HepG2 (cell line): ENCODE data around the gene BPIFB2. TPM values are rescaled to one million over a fixed set of nuclear protein-coding genes. Genes with fewer than 3 reads are reported as not detected.

Experiments
- ATAC-seq: fragments of 200-7000 bp; cut with Tn5 transposase; 3 replicates; pipeline ENCODE4 v1.9.1; 2020; ENCODE audit warnings: mild to moderate bottlenecking, moderate library complexity
- BruUV-seq: library from RNA; stranded (reverse); fragments of 400-500 nt; replicated peaks from 2 replicates; lab custom pipeline; 2021; lab: Mats Ljungman, UMichigan
- CTCF ChIA-PET: fragments of 300-600 bp; formaldehyde crosslinking; extraction: SDS; loops from one replicate; lab custom pipeline; 2021; ENCODE audit warnings: low total read pairs, inconsistent platforms, low intra/inter-chr PET ratio; lab: Yijun Ruan, JAX
- POLR2A ChIA-PET: fragments of 350-600 bp; sonication (Branson Sonifier 250); formaldehyde crosslinking; loops from one replicate; lab custom pipeline; 2020; ENCODE audit warnings: antibody characterized with exemption, inconsistent platforms; lab: Yijun Ruan, JAX
- DNase-seq: peaks from one replicate; pipeline ENCODE4 v3.0.0-alpha.2; 2015; ENCODE audit warnings: low spot score
- FAIRE-seq: peaks from 3 replicates; lab custom pipeline; 2011; peaks lifted over from hg19 to GRCh38; lab: Jason Lieb, UNC
- H2AFZ ChIP-seq: one replicate; pipeline ENCODE4 v1.6.1; 2011; ENCODE audit warnings: low read length, inconsistent platforms
- H3K27ac ChIP-seq: fragments of 300-600 bp; 3 replicates; pipeline ENCODE4 v1.8.0; 2011; ENCODE audit warnings: mixed run types, mild to moderate bottlenecking, mixed read lengths, low read length, inconsistent platforms; ENCODE audit not compliant: insufficient read depth; ENCODE audit errors: extremely low read length
- H3K27me3 ChIP-seq, 2 experiments: fragments of 200-600 bp in 1 of 2; 2 replicates in 1 of 2; 3 replicates in 1 of 2; pipeline versions ENCODE4 v1.6.0 to v1.8.0; 2011; ENCODE audit warnings: low read length in 2 of 2, mild to moderate bottlenecking in 2 of 2, moderate library complexity in 2 of 2, inconsistent platforms in 1 of 2; ENCODE audit not compliant: insufficient read depth in 2 of 2, control insufficient read depth in 1 of 2
- H3K36me3 ChIP-seq, 2 experiments: fragments of 200-600 bp in 1 of 2; replicated peaks in 1 of 2; 2 replicates in 1 of 2; 3 replicates in 1 of 2; pipeline versions ENCODE4 v1.5.1 to v1.8.0; 2011; ENCODE audit warnings: low read length in 2 of 2, inconsistent platforms in 1 of 2; ENCODE audit not compliant: insufficient read depth in 2 of 2, control insufficient read depth in 1 of 2
- H3K4me1 ChIP-seq: 2 replicates; pipeline ENCODE4 v1.5.1; 2012; ENCODE audit warnings: low read length, inconsistent platforms; ENCODE audit not compliant: insufficient read depth
- H3K4me2 ChIP-seq: 2 replicates; pipeline ENCODE4 v1.6.0; 2011; ENCODE audit warnings: low read depth, low read length, inconsistent platforms
- H3K4me3 ChIP-seq, 3 experiments: fragments of 200-600 bp in 1 of 3; sonication (generic), shearing (Covaris generic) in 1 of 3; replicated peaks in 1 of 3; 2 replicates each; pipeline ENCODE4 v1.5.1; 2011 to 2016; ENCODE audit warnings: low read length in 3 of 3, inconsistent platforms in 2 of 3, low read depth in 2 of 3, mild to moderate bottlenecking in 2 of 3, control low read depth in 1 of 3, mixed read lengths in 1 of 3; ENCODE audit not compliant: insufficient read depth in 1 of 3
- H3K79me2 ChIP-seq: one replicate; pipeline ENCODE4 v1.6.1; 2011; ENCODE audit warnings: low read length, inconsistent platforms; ENCODE audit not compliant: insufficient read depth
- H3K9ac ChIP-seq: 2 replicates; pipeline ENCODE4 v1.6.0; 2011; ENCODE audit warnings: mild to moderate bottlenecking, low read depth, low read length, inconsistent platforms; ENCODE audit not compliant: insufficient read depth
- H3K9me3 ChIP-seq: 2 replicates; pipeline ENCODE4 v1.5.1; 2012; ENCODE audit warnings: mild to moderate bottlenecking, low read length
- H4K20me1 ChIP-seq: 2 replicates; pipeline ENCODE4 v1.6.0; 2011; ENCODE audit warnings: inconsistent platforms, mild to moderate bottlenecking, low read length, moderate library complexity; ENCODE audit not compliant: insufficient read depth
- BHLHE40 ChIP-seq: IDR thresholded peaks from 2 replicates; pipeline ENCODE4 v1.6.1; 2011; ENCODE audit warnings: low read length, improper control_type of control experiment
- CHD2 ChIP-seq: IDR thresholded peaks from 2 replicates; pipeline ENCODE4 v1.6.1; 2011; ENCODE audit warnings: low read depth, low read length, improper control_type of control experiment
- FOSL1 ChIP-seq: sonication (generic); formaldehyde crosslinking; IDR thresholded peaks from 2 replicates; pipeline ENCODE4 v1.9.0; 2021; ENCODE audit warnings: missing genetic modification reagents, borderline replicate concordance
- POLR2G ChIP-seq: fragments of 200-400 bp; formaldehyde crosslinking; IDR thresholded peaks from 2 replicates; pipeline ENCODE4 v1.6.1; 2018; ENCODE audit warnings: mild to moderate bottlenecking, low read depth, low read length, moderate library complexity
- ZNF224 ChIP-seq: sonication (generic); formaldehyde crosslinking; IDR thresholded peaks from 2 replicates; pipeline ENCODE4 v1.5.0; 2020; ENCODE audit warnings: mild to moderate bottlenecking, missing genetic modification reagents
- ZNF441 ChIP-seq: sonication (generic); formaldehyde crosslinking; IDR thresholded peaks from 2 replicates; pipeline ENCODE4 v1.7.0; 2021; ENCODE audit warnings: missing genetic modification reagents, borderline replicate concordance
- ZNF496 ChIP-seq: sonication (generic); formaldehyde crosslinking; IDR thresholded peaks from 2 replicates; pipeline ENCODE4 v1.8.1; 2023; ENCODE audit warnings: mild to moderate bottlenecking, moderate library complexity, missing genetic modification reagents; ENCODE audit not compliant: insufficient replicate concordance
- ZNF768 ChIP-seq: sonication (generic); formaldehyde crosslinking; IDR thresholded peaks from 2 replicates; pipeline ENCODE4 v1.4.0; 2020; ENCODE audit warnings: missing genetic modification reagents
- WGBS: methylation state at CpG from one replicate; pipeline ENCODE4 v1.1.6; 2017; ENCODE audit warnings: low lambda C conversion rate; 5-methylcytosine and 5-hydroxymethylcytosine counted together
- in situ Hi-C: cut with HindIII; loops from 2 replicates; pipeline ENCODE4 v1.10.0; 2017; ENCODE audit warnings: low pct_unique_long_range_greater_than_20kb; ENCODE audit not compliant: extremely low pct_ligation_motif_present
- intact Hi-C: fragments of 100-400 bp; cut with micrococcal nuclease; formaldehyde crosslinking; loops from one replicate; pipeline ENCODE4 v1.10.0; 2022; ENCODE audit not compliant: unreplicated experiment
- polyA plus RNA-seq, 8 experiments: library from polyadenylated mRNA; depleted of rRNA in 3 of 8; stranded (reverse) in 7 of 8; unstranded in 1 of 8; fragments of >200 nt; fragmentation: Illumina TruSeq in 4 of 8; extraction: Trizol in 4 of 8; gene quantifications; 2 replicates each; pipeline versions ENCODE4 v1.2.1 to v1.2.3, GENCODE V29; 2011 to 2016; ENCODE audit warnings: low read depth in 4 of 8, missing spikeins in 1 of 8, mixed read lengths in 1 of 8; ENCODE audit not compliant: insufficient read depth in 1 of 8
- total RNA-seq, 5 experiments: library from RNA; depleted of rRNA; stranded (reverse); fragments of >200 nt; fragmentation: Illumina TruSeq; extraction: Trizol; gene quantifications; 2 replicates each; pipeline ENCODE4 v1.2.3, GENCODE V29; 2016; ENCODE audit warnings: low read depth in 1 of 5
- TF ChIP-seq, protein P1 (sequence below): sonication (generic); formaldehyde crosslinking; IDR thresholded peaks from 2 replicates; pipeline ENCODE4 v1.5.1; 2020; ENCODE audit warnings: missing genetic modification reagents, mild to moderate bottlenecking, borderline replicate concordance
- TF ChIP-seq, protein P2 (sequence below): sonication (generic); formaldehyde crosslinking; IDR thresholded peaks from 2 replicates; pipeline ENCODE4 v1.4.0; 2020; ENCODE audit warnings: mild to moderate bottlenecking, missing genetic modification reagents
- TF ChIP-seq, protein P3 (sequence below): sonication (generic); formaldehyde crosslinking; conservative IDR thresholded peaks from 2 replicates; pipeline ENCODE4 v1.5.0; 2020; ENCODE audit warnings: missing genetic modification reagents
- TF ChIP-seq, protein P4 (sequence below): sonication (generic); formaldehyde crosslinking; IDR thresholded peaks from 2 replicates; pipeline ENCODE4 v1.9.0; 2021; ENCODE audit warnings: mild to moderate bottlenecking, missing genetic modification reagents

The BPIFB2 gene
- total and polyA plus RNA-seq, 2 of the 13 experiments (the other 11 are each of a cell fraction or from before 2014, with no cell fraction given), result 54.5 to 902 TPM

DNA sequence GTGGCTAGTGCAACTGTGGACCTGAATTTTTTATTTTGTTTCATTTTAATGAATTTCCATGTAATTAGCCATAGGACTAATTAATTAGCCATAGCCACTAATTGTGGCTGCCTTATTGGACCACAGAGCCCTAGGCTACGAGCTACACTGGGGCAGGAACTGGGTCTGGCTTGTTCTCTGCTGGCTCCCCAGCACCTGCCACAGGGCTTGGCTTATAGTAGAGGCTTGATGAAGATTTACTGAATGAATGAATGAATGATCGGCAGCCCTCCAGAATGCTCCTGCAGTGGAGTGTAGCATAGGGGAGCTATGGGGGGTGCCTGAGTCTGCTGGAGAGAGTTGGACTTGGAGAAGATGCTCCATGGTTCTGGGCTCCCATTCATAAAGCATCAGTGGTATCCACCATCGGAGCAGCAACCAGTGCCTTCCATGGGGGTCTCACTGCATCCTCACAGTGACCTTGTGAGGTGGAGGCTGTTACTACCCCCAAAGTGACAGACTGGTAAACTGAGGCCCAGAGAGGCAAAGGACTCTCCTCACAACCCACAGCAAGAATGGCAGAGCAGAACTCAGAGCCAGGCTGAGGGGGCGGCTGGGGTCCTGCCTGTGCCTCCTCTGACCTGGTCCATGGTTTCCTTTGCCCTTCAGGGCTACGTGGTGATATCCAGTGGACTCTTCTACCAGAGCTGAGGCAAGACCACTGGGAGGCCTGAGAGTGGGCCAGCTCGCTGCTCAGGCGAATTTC lies 15.4 kb downstream of the BPIFB2 start:
- Histone ChIP-seq H3K27ac (no peak overlapping the region), H2AFZ (no peak overlapping the region), H3K9ac (no peak overlapping the region), H3K9me3 (no peaks in the 10 kb centered on the region), H3K36me3 (peaks cover 34 to 53% of the 10 kb centered on the region in 2 experiments), H3K27me3 (no peaks in the 10 kb centered on the region), H3K4me2 (no peak overlapping the region), H4K20me1 (peaks cover 36% of the 10 kb centered on the region; the same call in 1 of the 2 replicates), H3K4me1 (peaks cover 20% of the 10 kb centered on the region), H3K79me2 (no peaks in the 10 kb centered on the region), H3K4me3 (no peak overlapping the region)
- intact Hi-C loops, result loop anchor here (2.0 kb wide), 1 partner anchor 14 kb away; no protein-coding TSS in a partner anchor
- no TSS peak for BruUV-seq
- POLR2A ChIA-PET, result interaction anchor here (1.4 to 2.5 kb wide), 2 partner anchors 9 to 16 kb away, joined by 3 to 8 read pairs; partner anchors contain the start of gene BPIFB2
- CTCF ChIA-PET, result no interaction called here
- FAIRE-seq (no peak), ATAC-seq (no peak), DNase-seq (no peak)
- in situ Hi-C loops, result no loop called here
- WGBS, result 95% methylated on average over 7 of the region's 7 CpGs
- TF ChIP-seq, protein P1, sequence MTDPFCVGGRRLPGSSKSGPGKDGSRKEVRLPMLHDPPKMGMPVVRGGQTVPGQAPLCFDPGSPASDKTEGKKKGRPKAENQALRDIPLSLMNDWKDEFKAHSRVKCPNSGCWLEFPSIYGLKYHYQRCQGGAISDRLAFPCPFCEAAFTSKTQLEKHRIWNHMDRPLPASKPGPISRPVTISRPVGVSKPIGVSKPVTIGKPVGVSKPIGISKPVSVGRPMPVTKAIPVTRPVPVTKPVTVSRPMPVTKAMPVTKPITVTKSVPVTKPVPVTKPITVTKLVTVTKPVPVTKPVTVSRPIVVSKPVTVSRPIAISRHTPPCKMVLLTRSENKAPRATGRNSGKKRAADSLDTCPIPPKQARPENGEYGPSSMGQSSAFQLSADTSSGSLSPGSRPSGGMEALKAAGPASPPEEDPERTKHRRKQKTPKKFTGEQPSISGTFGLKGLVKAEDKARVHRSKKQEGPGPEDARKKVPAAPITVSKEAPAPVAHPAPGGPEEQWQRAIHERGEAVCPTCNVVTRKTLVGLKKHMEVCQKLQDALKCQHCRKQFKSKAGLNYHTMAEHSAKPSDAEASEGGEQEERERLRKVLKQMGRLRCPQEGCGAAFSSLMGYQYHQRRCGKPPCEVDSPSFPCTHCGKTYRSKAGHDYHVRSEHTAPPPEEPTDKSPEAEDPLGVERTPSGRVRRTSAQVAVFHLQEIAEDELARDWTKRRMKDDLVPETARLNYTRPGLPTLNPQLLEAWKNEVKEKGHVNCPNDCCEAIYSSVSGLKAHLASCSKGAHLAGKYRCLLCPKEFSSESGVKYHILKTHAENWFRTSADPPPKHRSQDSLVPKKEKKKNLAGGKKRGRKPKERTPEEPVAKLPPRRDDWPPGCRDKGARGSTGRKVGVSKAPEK (CRISPR knock-in tag), result no peak
- TF ChIP-seq POLR2G (peak; percentile 65), CHD2 (no peak), FOSL1 (CRISPR knock-in tag) (no peak), ZNF496 (CRISPR knock-in tag) (no peak), ZNF441 (CRISPR knock-in tag) (no peak), ZNF224 (CRISPR knock-in tag) (no peak), ZNF768 (0 out of 2 replicates have a peak, but pooled peaks have one; percentile 43), BHLHE40 (no peak)
- TF ChIP-seq, protein P2, sequence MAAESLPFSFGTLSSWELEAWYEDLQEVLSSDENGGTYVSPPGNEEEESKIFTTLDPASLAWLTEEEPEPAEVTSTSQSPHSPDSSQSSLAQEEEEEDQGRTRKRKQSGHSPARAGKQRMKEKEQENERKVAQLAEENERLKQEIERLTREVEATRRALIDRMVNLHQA (CRISPR knock-in tag), result no peak
- TF ChIP-seq, protein P3, sequence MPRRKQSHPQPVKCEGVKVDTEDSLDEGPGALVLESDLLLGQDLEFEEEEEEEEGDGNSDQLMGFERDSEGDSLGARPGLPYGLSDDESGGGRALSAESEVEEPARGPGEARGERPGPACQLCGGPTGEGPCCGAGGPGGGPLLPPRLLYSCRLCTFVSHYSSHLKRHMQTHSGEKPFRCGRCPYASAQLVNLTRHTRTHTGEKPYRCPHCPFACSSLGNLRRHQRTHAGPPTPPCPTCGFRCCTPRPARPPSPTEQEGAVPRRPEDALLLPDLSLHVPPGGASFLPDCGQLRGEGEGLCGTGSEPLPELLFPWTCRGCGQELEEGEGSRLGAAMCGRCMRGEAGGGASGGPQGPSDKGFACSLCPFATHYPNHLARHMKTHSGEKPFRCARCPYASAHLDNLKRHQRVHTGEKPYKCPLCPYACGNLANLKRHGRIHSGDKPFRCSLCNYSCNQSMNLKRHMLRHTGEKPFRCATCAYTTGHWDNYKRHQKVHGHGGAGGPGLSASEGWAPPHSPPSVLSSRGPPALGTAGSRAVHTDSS (CRISPR knock-in tag), result no peak
- TF ChIP-seq, protein P4, sequence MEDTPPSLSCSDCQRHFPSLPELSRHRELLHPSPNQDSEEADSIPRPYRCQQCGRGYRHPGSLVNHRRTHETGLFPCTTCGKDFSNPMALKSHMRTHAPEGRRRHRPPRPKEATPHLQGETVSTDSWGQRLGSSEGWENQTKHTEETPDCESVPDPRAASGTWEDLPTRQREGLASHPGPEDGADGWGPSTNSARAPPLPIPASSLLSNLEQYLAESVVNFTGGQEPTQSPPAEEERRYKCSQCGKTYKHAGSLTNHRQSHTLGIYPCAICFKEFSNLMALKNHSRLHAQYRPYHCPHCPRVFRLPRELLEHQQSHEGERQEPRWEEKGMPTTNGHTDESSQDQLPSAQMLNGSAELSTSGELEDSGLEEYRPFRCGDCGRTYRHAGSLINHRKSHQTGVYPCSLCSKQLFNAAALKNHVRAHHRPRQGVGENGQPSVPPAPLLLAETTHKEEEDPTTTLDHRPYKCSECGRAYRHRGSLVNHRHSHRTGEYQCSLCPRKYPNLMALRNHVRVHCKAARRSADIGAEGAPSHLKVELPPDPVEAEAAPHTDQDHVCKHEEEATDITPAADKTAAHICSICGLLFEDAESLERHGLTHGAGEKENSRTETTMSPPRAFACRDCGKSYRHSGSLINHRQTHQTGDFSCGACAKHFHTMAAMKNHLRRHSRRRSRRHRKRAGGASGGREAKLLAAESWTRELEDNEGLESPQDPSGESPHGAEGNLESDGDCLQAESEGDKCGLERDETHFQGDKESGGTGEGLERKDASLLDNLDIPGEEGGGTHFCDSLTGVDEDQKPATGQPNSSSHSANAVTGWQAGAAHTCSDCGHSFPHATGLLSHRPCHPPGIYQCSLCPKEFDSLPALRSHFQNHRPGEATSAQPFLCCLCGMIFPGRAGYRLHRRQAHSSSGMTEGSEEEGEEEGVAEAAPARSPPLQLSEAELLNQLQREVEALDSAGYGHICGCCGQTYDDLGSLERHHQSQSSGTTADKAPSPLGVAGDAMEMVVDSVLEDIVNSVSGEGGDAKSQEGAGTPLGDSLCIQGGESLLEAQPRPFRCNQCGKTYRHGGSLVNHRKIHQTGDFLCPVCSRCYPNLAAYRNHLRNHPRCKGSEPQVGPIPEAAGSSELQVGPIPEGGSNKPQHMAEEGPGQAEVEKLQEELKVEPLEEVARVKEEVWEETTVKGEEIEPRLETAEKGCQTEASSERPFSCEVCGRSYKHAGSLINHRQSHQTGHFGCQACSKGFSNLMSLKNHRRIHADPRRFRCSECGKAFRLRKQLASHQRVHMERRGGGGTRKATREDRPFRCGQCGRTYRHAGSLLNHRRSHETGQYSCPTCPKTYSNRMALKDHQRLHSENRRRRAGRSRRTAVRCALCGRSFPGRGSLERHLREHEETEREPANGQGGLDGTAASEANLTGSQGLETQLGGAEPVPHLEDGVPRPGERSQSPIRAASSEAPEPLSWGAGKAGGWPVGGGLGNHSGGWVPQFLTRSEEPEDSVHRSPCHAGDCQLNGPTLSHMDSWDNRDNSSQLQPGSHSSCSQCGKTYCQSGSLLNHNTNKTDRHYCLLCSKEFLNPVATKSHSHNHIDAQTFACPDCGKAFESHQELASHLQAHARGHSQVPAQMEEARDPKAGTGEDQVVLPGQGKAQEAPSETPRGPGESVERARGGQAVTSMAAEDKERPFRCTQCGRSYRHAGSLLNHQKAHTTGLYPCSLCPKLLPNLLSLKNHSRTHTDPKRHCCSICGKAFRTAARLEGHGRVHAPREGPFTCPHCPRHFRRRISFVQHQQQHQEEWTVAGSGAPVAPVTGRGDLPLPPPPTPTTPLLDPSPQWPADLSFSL (CRISPR knock-in tag), result no peak
